Stimulated activated effector memory CD8-positive, alpha-beta T cell treated with anti-CD3 and anti-CD28 coated beads, Interleukin-12 subunit alpha, Interleukin-12 subunit beta, amount 100 ng/mL, for 72 hours (primary cell): ENCODE data around the gene NPAS3.

Experiments
- ATAC-seq: fragments of 150-1000 bp; cut with Tn5 transposase; 2 replicates; pipeline ENCODE4 v1.10.0; 2021
- DNase-seq, 2 donors: peaks; one replicate each; pipeline ENCODE4 v3.0.0; 2021 to 2022; ENCODE audit warnings: low spot score in 2 of 2
- H3K27ac Mint-ChIP-seq: one replicate; pipeline ENCODE4 v1.8.0; 2022; ENCODE audit warnings: mild to moderate bottlenecking, mixed read lengths
- H3K36me3 Mint-ChIP-seq: one replicate; pipeline ENCODE4 v1.8.0; 2022; ENCODE audit warnings: mild to moderate bottlenecking, mixed read lengths
- H3K4me1 Mint-ChIP-seq: one replicate; pipeline ENCODE4 v1.8.0; 2022; ENCODE audit warnings: mixed read lengths
- H3K4me3 Mint-ChIP-seq: one replicate; pipeline ENCODE4 v1.8.0; 2022; ENCODE audit warnings: mild to moderate bottlenecking, mixed read lengths
- H3K9me3 Mint-ChIP-seq: one replicate; pipeline ENCODE4 v1.8.0; 2022; ENCODE audit warnings: mixed read lengths

The NPAS3 gene

GRCh38 chr14:33457021-33457420 lies 518.3 kb downstream of the NPAS3 start:
- no peak overlapping the region for H3K27ac Mint-ChIP-seq
- DNase-seq (no peak), ATAC-seq (no peak)
- H3K4me1 Mint-ChIP-seq, result peaks cover 7% of the 10 kb centered on the region
- H3K36me3 Mint-ChIP-seq, result no peaks in the 10 kb centered on the region
- H3K9me3 Mint-ChIP-seq, result no peaks in the 10 kb centered on the region
- no peak overlapping the region for H3K4me3 Mint-ChIP-seq

- H3K4me1 Mint-ChIP-seq, result peaks cover 7% of the 10 kb centered on the region
Measured at GRCh38 chr14:33457617-33458016, 518.9 kb downstream of the NPAS3 start.

GRCh38 chr14:33460164-33460563 lies 521.5 kb downstream of the NPAS3 start:
- Mint-ChIP-seq H3K9me3 (no peaks in the 10 kb centered on the region), H3K27ac (no peak overlapping the region), H3K4me1 (no peaks in the 10 kb centered on the region), H3K36me3 (no peaks in the 10 kb centered on the region), H3K4me3 (no peak overlapping the region)
- ATAC-seq (no peak), DNase-seq (no peak)

More at GRCh38 chr14:33457617-33458016, 518.9 kb downstream of the NPAS3 start:
- DNase-seq, result no peak
- no peak overlapping the region for H3K27ac Mint-ChIP-seq
- H3K9me3 Mint-ChIP-seq, result no peaks in the 10 kb centered on the region
- H3K4me3 Mint-ChIP-seq, result no peak overlapping the region
- H3K36me3 Mint-ChIP-seq, result no peaks in the 10 kb centered on the region
- no peak for ATAC-seq

- no peak overlapping the region for H3K27ac Mint-ChIP-seq
- DNase-seq, result no peak
- no peaks in the 10 kb centered on the region for H3K9me3 Mint-ChIP-seq
- no peak for ATAC-seq
- no peaks in the 10 kb centered on the region for H3K4me1 Mint-ChIP-seq
- no peak overlapping the region for H3K4me3 Mint-ChIP-seq
- H3K36me3 Mint-ChIP-seq, result no peaks in the 10 kb centered on the region
Measured at GRCh38 chr14:33461036-33461435, 522.4 kb downstream of the NPAS3 start.

- DNase-seq (no peak), ATAC-seq (no peak)
- H3K36me3 Mint-ChIP-seq, result no peaks in the 10 kb centered on the region
- no peak overlapping the region for H3K4me3 Mint-ChIP-seq
- H3K9me3 Mint-ChIP-seq, result no peaks in the 10 kb centered on the region
- H3K27ac Mint-ChIP-seq, result no peak overlapping the region
- H3K4me1 Mint-ChIP-seq, result no peaks in the 10 kb centered on the region
Measured at GRCh38 chr14:33463731-33464130, 525.1 kb downstream of the NPAS3 start.

- ATAC-seq (no peak), DNase-seq (no peak)
- H3K27ac Mint-ChIP-seq, result no peak overlapping the region
- H3K36me3 Mint-ChIP-seq, result no peaks in the 10 kb centered on the region
- H3K9me3 Mint-ChIP-seq, result no peaks in the 10 kb centered on the region
- no peaks in the 10 kb centered on the region for H3K4me1 Mint-ChIP-seq
- no peak overlapping the region for H3K4me3 Mint-ChIP-seq
Measured at GRCh38 chr14:33464254-33464962, 525.7 kb downstream of the NPAS3 start.

GRCh38 chr14:33465846-33466700 lies 527.4 kb downstream of the NPAS3 start:
- Mint-ChIP-seq H3K9me3 (no peaks in the 10 kb centered on the region), H3K36me3 (no peaks in the 10 kb centered on the region), H3K4me1 (no peaks in the 10 kb centered on the region), H3K27ac (no peak overlapping the region), H3K4me3 (no peak overlapping the region)
- no peak for ATAC-seq
- no peak for DNase-seq

- no peak overlapping the region for H3K27ac Mint-ChIP-seq
- H3K4me3 Mint-ChIP-seq, result no peak overlapping the region
- no peaks in the 10 kb centered on the region for H3K36me3 Mint-ChIP-seq
- H3K9me3 Mint-ChIP-seq, result peaks cover 3% of the 10 kb centered on the region
- DNase-seq (no peak), ATAC-seq (no peak)
- H3K4me1 Mint-ChIP-seq, result no peaks in the 10 kb centered on the region
Measured at GRCh38 chr14:33467971-33468370, 529.3 kb downstream of the NPAS3 start.

- DNase-seq, result no peak
- peaks cover 8% of the 10 kb centered on the region for H3K9me3 Mint-ChIP-seq
- no peak overlapping the region for H3K4me3 Mint-ChIP-seq
- no peak overlapping the region for H3K27ac Mint-ChIP-seq
- H3K36me3 Mint-ChIP-seq, result no peaks in the 10 kb centered on the region
- ATAC-seq, result no peak
- no peaks in the 10 kb centered on the region for H3K4me1 Mint-ChIP-seq
Measured at GRCh38 chr14:33469898-33470297, 531.2 kb downstream of the NPAS3 start.

- DNase-seq (no peak), ATAC-seq (no peak)
- Mint-ChIP-seq H3K36me3 (no peaks in the 10 kb centered on the region), H3K4me3 (no peak overlapping the region), H3K4me1 (no peaks in the 10 kb centered on the region), H3K9me3 (peaks cover 8% of the 10 kb centered on the region), H3K27ac (no peak overlapping the region)
Measured at GRCh38 chr14:33471776-33472175, 533.1 kb downstream of the NPAS3 start.

- DNase-seq (no peak), ATAC-seq (no peak)
- Mint-ChIP-seq H3K4me1 (no peaks in the 10 kb centered on the region), H3K36me3 (no peaks in the 10 kb centered on the region), H3K4me3 (no peak overlapping the region), H3K9me3 (peaks cover 10% of the 10 kb centered on the region), H3K27ac (no peak overlapping the region)
Measured at GRCh38 chr14:33475623-33476022, 536.9 kb downstream of the NPAS3 start.

GRCh38 chr14:33477797-33478196 lies 539.1 kb downstream of the NPAS3 start:
- H3K4me3 Mint-ChIP-seq, result no peak overlapping the region
- DNase-seq, result no peak
- H3K36me3 Mint-ChIP-seq, result no peaks in the 10 kb centered on the region
- H3K27ac Mint-ChIP-seq, result no peak overlapping the region
- ATAC-seq, result no peak
- H3K9me3 Mint-ChIP-seq, result peaks cover 9% of the 10 kb centered on the region
- no peaks in the 10 kb centered on the region for H3K4me1 Mint-ChIP-seq

GRCh38 chr14:33480071-33480886 lies 541.6 kb downstream of the NPAS3 start:
- ATAC-seq (no peak), DNase-seq (no peak)
- Mint-ChIP-seq H3K36me3 (no peaks in the 10 kb centered on the region), H3K4me1 (no peaks in the 10 kb centered on the region), H3K4me3 (no peak overlapping the region), H3K9me3 (peaks cover 4% of the 10 kb centered on the region), H3K27ac (no peak overlapping the region)

GRCh38 chr14:33480887-33481184 lies 542.2 kb downstream of the NPAS3 start:
- H3K4me1 Mint-ChIP-seq, result no peaks in the 10 kb centered on the region
- no peak overlapping the region for H3K4me3 Mint-ChIP-seq
- no peaks in the 10 kb centered on the region for H3K36me3 Mint-ChIP-seq
- DNase-seq (no peak), ATAC-seq (no peak)
- H3K9me3 Mint-ChIP-seq, result peaks cover 4% of the 10 kb centered on the region
- H3K27ac Mint-ChIP-seq, result no peak overlapping the region

GRCh38 chr14:33483110-33483509 lies 544.4 kb downstream of the NPAS3 start:
- no peaks in the 10 kb centered on the region for H3K36me3 Mint-ChIP-seq
- no peak overlapping the region for H3K4me3 Mint-ChIP-seq
- peaks cover 8% of the 10 kb centered on the region for H3K9me3 Mint-ChIP-seq
- DNase-seq (no peak), ATAC-seq (no peak)
- H3K4me1 Mint-ChIP-seq, result no peaks in the 10 kb centered on the region
- H3K27ac Mint-ChIP-seq, result no peak overlapping the region
